ENCODE results near the gene EML6. TPM values are rescaled to one million over a fixed set of nuclear protein-coding genes. Genes with fewer than 3 reads are reported as not detected.

The EML6 gene
- total and polyA plus RNA-seq, 7 donors, result 0.38 to 9.3 (median 2.5) TPM

GRCh38 chr2:55010915-55011314 lies 287.5 kb downstream of the EML6 start:
- peak overlapping the region; percentile 95 for H3K27ac ChIP-seq
- peak overlapping the region; percentile 72 for H3K4me3 ChIP-seq
- no peaks in the 10 kb centered on the region for H3K9me3 ChIP-seq
- no peak for TF ChIP-seq CTCF (IDR thresholded peaks at IDR 0.05)
- ATAC-seq (peak; percentile 63 to 71 (median 68)), DNase-seq (peak in 1 of 2 donors; percentile 25)
- WGBS, 3 donors, result 58 to 97% (median 70%) methylated on average over 2 of the region's 2 CpGs
- intact Hi-C loops (cut with DNase I), result loop anchor here (2.0 to 5.0 kb wide), 2 partner anchors 108 to 354 kb away; no protein-coding TSS in a partner anchor
- H3K36me3 ChIP-seq (ENCODE audit: insufficient read depth in 1 of 2, low read depth in 1 of 2), result no peaks in the 10 kb centered on the region
- peaks cover 42% of the 10 kb centered on the region for H3K4me1 ChIP-seq
- H3K27me3 ChIP-seq (ENCODE audit: insufficient read depth in 3 of 3, low read length in 2 of 3), result no peaks in the 10 kb centered on the region

GRCh38 chr2:55011831-55012671 lies 288.6 kb downstream of the EML6 start:
- H3K27ac ChIP-seq, result peak overlapping the region; percentile 95
- no peak for TF ChIP-seq CTCF (IDR thresholded peaks at IDR 0.05)
- 11 to 23% (median 12%) methylated on average over 6 of the region's 6 CpGs for WGBS, 3 donors
- peaks cover 38% of the 10 kb centered on the region for H3K4me1 ChIP-seq
- H3K27me3 ChIP-seq (ENCODE audit: insufficient read depth in 3 of 3, low read length in 2 of 3), result no peaks in the 10 kb centered on the region
- no peak for DNase-seq
- intact Hi-C loops (cut with DNase I), result loop anchor here (2.0 to 5.0 kb wide), 2 partner anchors 109 to 355 kb away; no protein-coding TSS in a partner anchor
- no peak for ATAC-seq
- H3K9me3 ChIP-seq, result no peaks in the 10 kb centered on the region
- H3K4me3 ChIP-seq, result peak overlapping the region; percentile 72
- H3K36me3 ChIP-seq (ENCODE audit: insufficient read depth in 1 of 2, low read depth in 1 of 2), result no peaks in the 10 kb centered on the region

- no peak for TF ChIP-seq CTCF (IDR thresholded peaks at IDR 0.05)
- H3K4me3 ChIP-seq, result peak overlapping the region; percentile 72
- peak overlapping the region; percentile 95 for H3K27ac ChIP-seq
- no peaks in the 10 kb centered on the region for H3K27me3 ChIP-seq (ENCODE audit: insufficient read depth in 3 of 3, low read length in 2 of 3)
- DNase-seq (no peak), ATAC-seq (no peak)
- no peaks in the 10 kb centered on the region for H3K36me3 ChIP-seq (ENCODE audit: insufficient read depth in 1 of 2, low read depth in 1 of 2)
- intact Hi-C loops (cut with DNase I), result loop anchor here in 1 of 2 donors (1.0 to 5.0 kb wide), 2 partner anchors 112 to 356 kb away; no protein-coding TSS in a partner anchor
- H3K4me1 ChIP-seq, result peaks cover 38% of the 10 kb centered on the region
- no peaks in the 10 kb centered on the region for H3K9me3 ChIP-seq
- WGBS, 3 donors, result 30 to 42% (median 32%) methylated on average over 2 of the region's 2 CpGs
Measured at GRCh38 chr2:55012672-55013484, 289.4 kb downstream of the EML6 start.

- Histone ChIP-seq H3K4me3 (no peak overlapping the region), H3K27ac (peak overlapping the region; percentile 95), H3K27me3 (ENCODE audit: insufficient read depth in 3 of 3, low read length in 2 of 3) (no peaks in the 10 kb centered on the region), H3K9me3 (no peaks in the 10 kb centered on the region), H3K36me3 (ENCODE audit: insufficient read depth in 1 of 2, low read depth in 1 of 2) (no peaks in the 10 kb centered on the region), H3K4me1 (peaks cover 38% of the 10 kb centered on the region)
- peak in 2 of 4 donors; percentile 31 to 39 for ATAC-seq
- intact Hi-C loops (cut with DNase I), result loop anchor here in 1 of 2 donors (1.0 to 5.0 kb wide), 3 partner anchors 113 to 357 kb away; no protein-coding TSS in a partner anchor
- 12 to 39% (median 15%) methylated on average over 1 of the region's 1 CpG for WGBS, 3 donors
- TF ChIP-seq CTCF (IDR thresholded peaks at IDR 0.05), result peak; percentile 48
- no peak for DNase-seq
Measured at GRCh38 chr2:55013936-55014335, 290.5 kb downstream of the EML6 start.

Measured in psoas muscle (tissue), 8 donors.